HG02885 (cell line): ENCODE results near the gene LRP1B.
"Not testable (repeated sequence)": the region's sequence is repeated elsewhere in the genome, so short reads cannot be mapped to it uniquely, and the experiment has no call there.

Experiments used
- ATAC-seq: cut with Tn5 transposase; IDR thresholded peaks from one replicate; pipeline ENCODE4 v1.9.1; 2021; ENCODE audit warnings: mild to moderate bottlenecking; ENCODE audit not compliant: unreplicated experiment, poor library complexity

Gene LRP1B

GRCh38 chr2:140457483-140457882 lies 1673.3 kb downstream of the LRP1B start:
- ATAC-seq: no peak

- ATAC-seq: no peak
These were observed 1675.5 kb downstream of the LRP1B start for GRCh38 chr2:140455315-140455714.

GRCh38 chr2:140454717-140455116 lies 1676.1 kb downstream of the LRP1B start:
- ATAC-seq: no peak

GRCh38 chr2:140451324-140451723 lies 1679.5 kb downstream of the LRP1B start:
- no peak for ATAC-seq

- no peak for ATAC-seq
These were observed 1688.5 kb downstream of the LRP1B start for GRCh38 chr2:140442319-140442718.

GRCh38 chr2:140440815-140441214 lies 1690.0 kb downstream of the LRP1B start:
- ATAC-seq: no peak

GRCh38 chr2:140436936-140437335 lies 1693.9 kb downstream of the LRP1B start:
- no peak for ATAC-seq

- not testable (repeated sequence) for ATAC-seq
These were observed 1703.8 kb downstream of the LRP1B start for GRCh38 chr2:140427033-140427432.

- ATAC-seq: no peak
These were observed 1706.3 kb downstream of the LRP1B start for GRCh38 chr2:140424471-140424870.

- no peak for ATAC-seq
These were observed 1708.1 kb downstream of the LRP1B start for GRCh38 chr2:140422759-140423158.

GRCh38 chr2:140417504-140417903 lies 1713.3 kb downstream of the LRP1B start:
- ATAC-seq: no peak

- no peak for ATAC-seq
These were observed 1714.2 kb downstream of the LRP1B start for GRCh38 chr2:140416577-140416976.

- ATAC-seq: not testable (repeated sequence)
These were observed 1715.8 kb downstream of the LRP1B start for GRCh38 chr2:140415035-140415434.

GRCh38 chr2:140410695-140411094 lies 1720.1 kb downstream of the LRP1B start:
- no peak for ATAC-seq

GRCh38 chr2:140401056-140401455 lies 1729.8 kb downstream of the LRP1B start:
- ATAC-seq: no peak

- ATAC-seq: no peak
These were observed 1738.0 kb downstream of the LRP1B start for GRCh38 chr2:140392824-140393223.

GRCh38 chr2:140384946-140385345 lies 1745.9 kb downstream of the LRP1B start:
- no peak for ATAC-seq

- ATAC-seq: no peak
These were observed 1747.0 kb downstream of the LRP1B start for GRCh38 chr2:140383781-140384180.

- no peak for ATAC-seq
These were observed 1754.1 kb downstream of the LRP1B start for GRCh38 chr2:140376686-140377085.

GRCh38 chr2:140363131-140363530 lies 1767.7 kb downstream of the LRP1B start:
- ATAC-seq: no peak

GRCh38 chr2:140362361-140362760 lies 1768.5 kb downstream of the LRP1B start:
- no peak for ATAC-seq

GRCh38 chr2:140359056-140359771 lies 1771.6 kb downstream of the LRP1B start:
- ATAC-seq: no peak
